Stimulated activated CD8-positive, alpha-beta memory T cell treated with anti-CD3 and anti-CD28 coated beads, Interleukin-4, amount 100 ng/mL, for 4 hours (primary cell): ENCODE measurements around the gene FAM227B.
"Not testable (repeated sequence)": the region's sequence is repeated elsewhere in the genome, so short reads cannot be mapped to it uniquely, and the experiment has no call there.

Experiments used
- DNase-seq, 2 donors: peaks; one replicate each; pipeline ENCODE4 v3.0.0-alpha.2; 2020; ENCODE audit warnings: low read depth in 2 of 2, low spot score in 1 of 2

Gene FAM227B, protein sequence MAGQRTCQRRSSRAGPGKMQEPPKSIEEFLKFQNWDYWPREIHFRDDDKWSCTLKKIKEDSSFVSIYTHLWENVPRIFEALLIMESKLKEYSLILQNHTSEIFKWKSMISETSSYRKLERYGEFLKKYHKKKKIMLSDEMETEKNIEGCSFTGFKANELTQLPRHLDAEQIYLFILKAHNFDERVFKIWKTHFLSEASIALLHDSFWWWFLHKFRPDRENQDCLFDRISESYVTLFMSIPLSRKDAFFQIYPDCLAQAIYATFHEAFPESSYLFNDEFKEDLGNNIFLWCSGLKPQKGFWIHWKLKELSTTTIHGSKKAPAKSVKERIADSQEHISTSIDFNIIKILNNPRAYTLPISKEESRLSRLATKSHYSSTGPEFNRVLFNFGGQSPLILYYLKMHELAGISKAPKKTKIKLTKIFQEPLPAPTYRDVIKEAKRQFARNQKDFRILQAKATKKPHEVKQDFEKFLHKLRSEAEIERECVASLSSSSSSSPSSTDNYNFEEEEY

DNA sequence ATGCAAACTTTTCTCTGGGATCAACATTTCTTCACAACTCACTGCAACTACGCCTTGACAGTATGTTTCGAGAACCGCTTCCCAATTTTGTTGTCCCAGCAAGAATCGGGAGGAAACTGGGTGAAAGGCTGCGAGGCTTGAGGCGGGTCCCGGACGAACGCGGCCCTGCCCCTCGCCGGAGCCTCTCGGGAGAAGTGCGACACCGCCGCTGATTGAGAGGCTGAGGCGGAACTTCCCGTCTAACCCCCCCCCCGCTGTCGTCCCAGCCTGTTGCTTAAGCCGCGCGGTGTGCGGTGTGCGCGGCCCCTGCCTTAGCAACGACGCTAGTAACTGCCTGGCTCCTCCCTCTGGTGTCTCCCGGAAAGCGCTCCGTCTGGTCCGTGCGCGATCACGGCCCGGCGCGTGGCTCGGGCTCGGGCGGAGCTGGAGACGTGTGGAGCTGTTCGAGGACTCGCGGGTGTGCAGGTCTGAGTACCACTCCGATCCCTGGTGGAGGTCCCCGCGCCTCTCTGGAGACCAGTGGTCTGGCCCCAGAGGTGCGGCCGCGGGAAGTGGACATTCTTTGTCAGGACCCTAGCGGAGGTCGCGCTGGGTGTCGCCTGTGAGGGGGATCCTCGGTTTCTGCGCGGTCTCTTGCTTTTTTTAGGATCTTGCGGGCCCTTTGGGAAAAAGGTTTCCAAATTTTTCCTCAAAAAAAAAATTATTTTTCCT, at the start of gene FAM227B, which contains the start of gene DTWD1:
Gene FAM227B, minus strand, starts transcription at position 161 of the 711 bp plus-strand sequence. CDS start 5,647 bp downstream, outside the sequence.
Gene DTWD1, plus strand, starts transcription at position 391 of the 711 bp plus-strand sequence. CDS start 4,120 bp downstream, outside the sequence.
- DNase-seq: peak; percentile 75 to 90

DNA sequence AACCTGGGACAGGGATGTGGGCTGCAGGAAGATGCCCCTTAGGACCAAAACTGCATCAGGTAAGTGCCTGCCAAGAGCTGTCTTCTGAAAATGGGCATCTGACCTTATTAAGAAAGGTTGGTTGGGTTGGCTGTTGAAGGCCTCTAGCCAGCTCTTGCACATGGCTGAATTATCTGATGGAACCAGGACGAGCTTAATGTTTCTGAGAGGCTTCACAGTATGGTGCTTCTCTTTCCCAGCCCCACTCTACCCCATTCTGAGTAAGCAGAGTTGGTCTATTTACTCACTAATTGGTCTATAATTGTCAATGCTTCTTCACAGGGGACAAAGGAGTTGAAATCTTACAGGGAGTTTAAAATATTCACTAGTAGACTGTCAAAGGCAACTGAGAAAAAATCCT, 48.7 kb upstream of the FAM227B start:
- DNase-seq: no peak

DNA sequence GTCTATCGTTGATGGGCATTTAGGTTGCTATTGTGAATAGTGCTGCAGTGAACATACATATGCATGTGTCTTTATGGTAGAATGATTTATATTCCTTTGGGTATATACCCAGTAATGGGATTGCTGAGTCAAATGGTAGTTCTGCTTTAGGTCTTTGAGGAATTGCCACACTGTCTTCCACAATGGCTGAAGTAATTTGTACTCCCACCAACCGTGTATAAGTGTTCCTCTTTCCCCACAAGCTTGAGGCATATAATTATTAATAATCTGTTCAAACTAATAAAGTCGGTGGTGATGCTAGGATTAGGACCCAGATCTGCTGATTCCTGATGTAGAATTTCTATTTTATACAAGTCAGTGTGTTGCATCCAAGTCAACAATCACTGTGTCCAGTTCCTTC, 45.9 kb upstream of the FAM227B start:
- not testable (repeated sequence) for DNase-seq

DNA sequence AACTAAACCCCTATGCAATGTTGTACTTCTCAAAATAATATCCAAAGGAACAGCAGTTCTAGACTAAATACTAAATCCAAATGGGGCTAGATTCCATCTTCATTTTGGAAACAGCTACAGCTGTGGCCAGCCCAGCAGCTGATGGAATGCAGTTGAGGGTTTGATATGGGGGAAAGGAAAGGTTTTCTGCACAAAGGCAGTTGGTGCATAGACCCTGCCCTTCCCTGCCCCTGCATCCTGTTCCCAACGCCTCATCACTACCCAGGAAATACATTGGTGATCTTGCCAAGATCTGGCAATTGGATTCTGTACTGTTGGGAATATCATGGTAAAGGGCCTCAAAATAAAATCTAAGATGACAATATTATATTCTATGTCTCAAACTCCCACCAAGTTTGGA, 44.1 kb upstream of the FAM227B start:
- DNase-seq: no peak

DNA sequence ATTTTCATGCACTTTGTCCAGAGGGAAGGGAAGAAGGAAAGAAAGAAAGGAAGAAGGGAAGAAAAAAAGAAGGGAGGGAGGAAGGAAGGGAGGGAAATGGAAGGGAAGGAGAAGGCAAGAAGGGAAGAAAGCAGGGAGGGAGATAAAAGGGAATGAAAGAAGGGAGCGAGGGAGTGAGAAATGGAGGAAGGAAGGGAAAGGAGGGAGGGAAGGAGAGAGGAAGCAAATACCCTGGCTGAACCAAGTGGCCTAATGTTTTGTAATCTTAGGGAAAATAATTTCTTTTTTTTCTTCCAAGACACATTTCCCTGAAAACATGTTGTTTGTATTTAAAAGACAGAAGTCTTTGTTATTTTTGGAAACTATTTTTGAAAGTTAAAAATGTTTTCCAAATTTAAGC, 36.1 kb upstream of the FAM227B start:
- DNase-seq: no peak

DNA sequence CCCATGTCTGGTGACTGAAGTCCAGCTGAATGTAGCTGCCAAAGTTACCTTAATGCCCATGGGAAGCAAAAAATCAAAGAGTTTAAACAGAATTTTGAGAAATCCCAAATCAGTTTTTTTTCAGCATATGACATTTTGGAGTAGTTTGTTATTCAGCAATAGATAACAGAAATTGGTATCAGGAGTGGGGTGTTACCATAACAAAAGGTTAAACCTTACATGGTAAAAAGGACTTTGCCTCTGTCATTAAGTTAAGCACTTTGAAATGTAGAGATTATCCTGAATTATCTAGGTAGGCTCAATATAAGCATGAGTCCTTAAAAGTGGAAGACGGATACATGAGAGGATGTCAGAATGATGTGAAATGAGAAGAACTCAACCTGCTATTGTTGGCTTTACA, 32.3 kb upstream of the FAM227B start:
- DNase-seq: no peak

DNA sequence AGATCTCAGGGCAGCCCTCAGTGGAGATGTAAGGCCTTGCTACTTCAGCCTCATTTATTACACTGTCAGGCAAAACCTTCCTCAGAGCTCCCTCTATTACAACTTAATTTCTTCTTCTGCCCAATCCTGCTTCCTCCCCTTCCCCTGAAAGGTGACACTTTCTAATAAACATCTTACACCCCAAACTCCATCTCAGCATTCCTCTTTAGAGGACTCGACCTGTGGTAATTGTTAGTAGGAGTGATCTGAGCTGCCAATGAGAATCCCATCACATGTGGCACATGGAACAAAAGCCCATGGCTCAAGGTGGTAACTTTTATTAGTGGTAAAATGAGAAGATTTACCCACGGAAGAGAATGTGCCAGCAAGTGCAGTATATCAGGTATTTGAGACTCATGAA, 30.1 kb upstream of the FAM227B start:
- DNase-seq: no peak

DNA sequence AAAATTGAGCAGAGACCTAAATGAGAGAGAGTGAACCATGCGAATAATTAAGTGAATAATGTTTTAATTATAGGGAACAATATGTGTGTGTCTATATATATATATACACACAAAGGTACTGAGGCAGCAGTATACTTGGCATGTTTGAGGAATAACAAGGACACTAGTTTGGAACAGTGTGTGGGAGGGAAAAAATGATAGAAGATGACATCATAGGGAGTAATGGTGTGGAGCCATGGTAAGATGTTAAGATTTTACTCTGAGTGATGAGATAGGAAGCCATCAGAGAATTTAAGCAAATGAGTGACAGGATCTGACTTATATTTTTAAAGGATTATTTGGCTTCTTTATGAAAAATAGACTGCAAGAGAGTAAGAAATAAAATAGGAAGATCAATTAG, 29.4 kb upstream of the FAM227B start:
- DNase-seq: no peak

DNA sequence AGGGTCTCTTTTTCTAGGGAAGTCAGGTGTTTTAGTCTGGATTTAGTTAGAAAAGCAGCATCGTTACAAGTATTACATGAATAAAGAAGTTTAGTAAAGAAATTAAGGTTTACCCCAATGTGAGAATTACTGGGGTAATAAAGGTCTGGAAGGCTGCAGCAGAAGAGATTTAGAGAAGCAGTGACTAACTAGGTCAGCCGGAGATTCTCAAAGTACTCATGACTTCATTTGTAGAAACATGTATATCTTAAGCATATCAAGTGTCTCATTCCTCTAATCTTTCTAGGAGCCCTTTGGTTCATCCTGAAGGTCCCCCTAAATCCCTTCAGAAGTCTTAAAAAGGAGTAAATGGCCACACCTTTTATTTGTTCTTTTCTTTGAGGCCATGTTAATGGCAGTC, 26.3 kb upstream of the FAM227B start:
- no peak for DNase-seq

DNA sequence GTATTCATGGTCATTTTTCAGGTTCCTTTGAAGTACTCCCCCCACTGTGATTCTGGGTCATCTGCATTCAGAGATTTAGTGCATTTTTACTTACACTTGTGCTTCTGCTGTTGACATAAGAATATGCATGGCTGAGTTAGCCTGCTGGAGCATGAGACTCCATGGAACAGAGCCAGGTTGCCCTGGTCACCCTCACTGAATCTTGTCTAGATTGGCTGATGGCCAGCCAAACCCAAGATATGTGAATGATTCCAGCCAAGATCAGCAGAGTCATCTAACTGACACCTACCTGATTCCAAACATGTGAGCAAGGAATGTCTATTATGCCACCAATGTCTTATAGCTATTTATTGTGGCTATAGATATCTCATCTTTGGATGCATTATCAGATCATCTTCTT, 25.3 kb upstream of the FAM227B start:
- no peak for DNase-seq

DNA sequence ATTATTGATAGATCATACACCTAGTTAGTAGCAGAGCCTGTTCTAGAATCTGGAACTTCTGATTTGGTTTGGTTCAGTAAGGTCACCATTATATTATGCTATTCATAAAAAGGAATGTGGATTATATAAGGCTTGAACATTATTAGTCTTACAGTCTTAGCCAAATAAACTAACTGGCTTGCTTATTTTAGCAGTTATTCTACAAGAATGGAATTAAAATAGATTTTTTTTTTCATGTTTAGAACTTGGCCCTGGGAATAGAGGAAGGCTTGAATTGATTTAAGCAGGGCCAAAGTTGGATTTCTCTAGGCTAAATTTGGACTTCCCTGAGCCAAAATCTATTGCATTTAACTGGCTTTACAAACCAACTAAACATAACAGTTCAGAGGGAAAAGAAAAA, 24.7 kb upstream of the FAM227B start:
- no peak for DNase-seq

DNA sequence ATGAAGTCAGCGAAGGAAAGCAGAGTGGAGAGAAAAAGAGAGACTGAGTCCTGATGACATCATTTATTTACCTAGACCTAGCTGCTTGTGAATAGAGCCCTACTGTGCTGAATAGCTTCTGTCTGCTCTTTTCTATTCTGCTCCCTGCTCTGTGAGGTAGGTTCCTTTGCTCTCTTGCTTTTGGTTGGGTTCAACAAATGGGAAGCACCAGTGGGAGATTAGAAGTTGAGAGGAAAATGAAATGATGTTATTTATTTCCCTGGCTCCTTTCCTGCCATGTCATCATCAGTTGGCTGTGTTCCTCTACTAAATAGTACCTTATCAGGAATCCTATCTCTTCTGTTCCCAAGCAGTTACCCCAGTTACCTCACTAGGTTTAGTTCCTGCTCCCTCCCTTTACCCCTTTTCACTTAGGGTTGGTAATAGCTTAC, 23.8 kb upstream of the FAM227B start:
- no peak for DNase-seq

DNA sequence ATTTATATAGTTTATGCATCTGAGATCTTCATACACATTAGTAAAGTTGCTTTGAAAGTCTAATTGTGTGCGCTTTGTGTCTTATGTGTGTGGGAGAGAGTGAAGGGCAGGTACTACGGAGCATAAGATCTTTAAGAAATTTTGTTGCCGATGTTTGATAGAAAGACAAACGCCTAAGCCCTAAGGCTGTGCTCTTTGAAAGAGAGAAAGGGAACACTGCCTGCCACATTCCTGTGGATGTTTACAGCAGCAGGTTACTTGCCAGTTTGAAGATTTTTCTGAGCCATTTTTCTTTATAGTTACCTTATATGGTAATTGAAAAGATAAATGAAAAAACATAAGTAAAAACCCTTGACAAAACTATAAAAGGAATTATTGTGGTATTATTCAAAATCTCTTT, 17.2 kb upstream of the FAM227B start:
- no peak for DNase-seq

DNA sequence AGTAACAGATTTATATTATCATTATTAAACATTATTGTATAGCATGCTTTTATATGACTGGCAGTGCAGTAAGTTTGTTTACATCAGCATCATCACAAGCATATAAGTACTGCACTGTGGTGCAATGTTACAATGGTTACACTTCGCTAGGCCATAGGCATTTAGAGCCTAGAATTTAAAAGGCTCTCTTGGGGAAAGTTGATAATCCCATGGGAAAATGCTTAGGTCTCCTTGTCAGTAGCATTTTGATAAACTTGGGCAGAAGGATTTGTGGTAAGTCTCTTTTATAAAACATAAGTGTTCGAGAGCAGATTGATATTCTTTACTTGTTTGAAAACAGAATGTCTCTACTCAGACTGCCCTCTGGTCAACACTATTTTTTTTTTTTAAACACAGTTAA, 7.8 kb upstream of the FAM227B start:
- no peak for DNase-seq

DNA sequence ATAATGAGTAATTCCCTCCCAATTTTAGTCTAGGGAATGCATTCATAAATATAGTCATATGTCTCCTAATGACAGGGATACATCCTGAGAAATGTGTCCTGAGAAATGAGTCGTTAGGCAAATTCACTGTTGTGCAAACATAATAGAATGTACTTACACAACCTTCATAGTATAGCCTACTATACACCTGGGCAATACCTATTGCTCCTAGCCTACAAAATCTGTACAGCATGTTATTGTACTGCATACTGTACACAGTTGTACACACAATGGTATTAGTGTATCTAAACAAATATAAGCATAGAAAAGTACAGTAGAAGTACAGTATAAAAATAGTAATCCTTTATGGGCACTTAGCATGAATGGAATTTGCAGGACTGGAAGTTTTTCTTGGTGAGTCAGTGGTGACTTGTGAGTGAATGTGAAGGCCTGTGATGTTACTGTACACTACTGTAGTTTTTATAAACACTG, 6.8 kb upstream of the FAM227B start:
- no peak for DNase-seq

DNA sequence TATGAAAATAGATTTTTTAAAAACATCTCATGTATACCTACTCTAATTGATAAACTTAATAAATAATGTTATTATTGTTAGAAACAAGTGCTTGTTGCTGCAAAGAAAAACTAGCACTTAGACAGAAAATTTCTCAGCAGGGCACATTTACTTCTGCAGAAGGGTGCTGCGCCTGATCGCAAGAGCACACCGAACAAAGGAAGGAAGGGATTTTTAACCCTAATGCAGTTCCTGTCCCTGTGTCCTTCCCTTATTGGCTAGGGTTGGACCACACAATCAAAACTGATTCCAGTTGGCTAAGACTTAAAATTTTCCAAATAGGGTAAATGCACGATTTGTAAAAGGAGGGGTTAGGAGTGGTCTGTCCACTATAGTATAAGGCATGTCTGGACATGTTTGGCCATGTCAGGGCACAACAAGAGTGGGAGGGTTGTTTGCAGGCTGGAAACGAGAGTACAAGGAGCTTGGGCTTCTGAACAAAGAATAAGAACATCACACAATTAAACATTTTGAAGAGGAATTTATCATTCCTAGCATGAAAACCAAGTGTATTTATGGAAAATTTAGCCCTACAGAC, 4.9 kb upstream of the FAM227B start:
- DNase-seq: no peak

DNA sequence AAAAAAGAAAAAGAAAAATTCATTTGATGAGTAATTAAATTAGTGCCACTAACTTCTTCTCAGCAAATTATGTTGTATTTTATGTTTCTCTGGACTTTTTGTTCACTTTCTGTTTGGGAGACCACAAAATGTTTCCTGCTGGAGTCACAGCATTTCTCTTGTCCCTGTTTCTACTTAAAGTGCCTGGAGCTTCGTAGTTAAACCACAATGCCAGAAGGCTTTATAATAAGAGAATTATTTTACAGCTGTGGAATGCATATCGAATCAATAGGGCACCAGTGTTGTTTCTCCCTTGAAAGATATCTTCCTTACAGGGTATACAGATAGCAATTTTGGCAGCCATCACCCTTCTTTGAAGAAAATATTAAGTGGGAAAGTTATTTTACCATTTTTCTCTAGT, 3.4 kb upstream of the FAM227B start:
- DNase-seq: no peak

DNA sequence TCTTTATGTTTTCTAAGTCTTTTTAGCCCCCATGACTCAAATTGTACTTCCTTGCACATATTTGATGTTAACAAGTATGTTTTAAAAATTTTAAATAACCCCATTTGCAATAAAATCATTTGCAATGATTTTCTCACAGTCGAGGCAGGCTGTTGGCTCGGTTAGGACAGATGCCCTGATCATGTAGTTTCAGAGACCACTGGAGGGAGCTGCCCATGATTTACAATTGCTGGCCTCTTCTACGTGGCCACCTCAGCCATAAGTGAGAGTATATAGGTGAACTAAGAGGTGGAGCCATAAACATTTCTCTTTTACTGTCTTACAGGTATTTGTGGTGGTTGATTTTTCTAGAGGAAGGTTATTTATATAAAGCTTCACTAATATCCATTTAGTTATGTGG, 1.9 kb upstream of the FAM227B start:
- DNase-seq: no peak

DNA sequence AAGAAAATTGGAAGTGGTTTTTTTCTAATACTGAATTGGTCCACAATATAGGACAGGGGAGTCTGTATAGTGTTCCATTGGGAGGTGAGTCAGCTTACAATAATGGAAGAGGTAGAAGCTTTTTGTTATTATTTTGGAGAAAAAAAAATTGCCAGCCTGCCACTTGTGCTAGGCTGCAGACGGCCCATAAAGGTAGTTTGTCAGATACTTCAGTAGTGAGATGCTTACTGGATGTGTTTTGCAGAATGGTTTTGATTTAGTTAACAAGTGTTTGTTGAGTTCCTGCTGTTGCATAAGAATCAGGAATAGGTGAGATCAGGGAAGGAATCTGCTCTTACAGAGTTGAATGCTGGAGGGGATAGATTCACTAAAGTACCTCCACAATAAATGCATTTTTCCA, 1.3 kb upstream of the FAM227B start:
- DNase-seq: no peak

DNA sequence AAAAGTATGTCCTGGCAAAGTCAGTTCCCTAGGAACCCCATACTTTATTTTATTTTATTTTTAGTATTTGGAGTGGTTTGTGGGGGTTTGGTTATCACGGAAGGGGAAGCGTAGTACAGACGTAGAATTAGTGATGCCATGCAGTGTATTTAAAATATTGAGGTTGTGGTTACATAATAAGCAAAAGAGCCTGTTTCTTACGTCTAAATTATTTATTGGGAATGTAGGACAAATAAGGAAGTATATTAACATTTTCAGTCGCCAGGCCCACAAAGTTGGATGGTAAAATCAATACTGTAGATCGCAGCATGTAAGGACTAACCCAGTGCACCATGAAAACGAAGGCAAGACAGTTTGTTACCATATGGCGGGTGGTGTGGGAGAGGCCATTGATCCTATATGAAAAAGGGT, 788 bp upstream of the FAM227B start:
- no peak for DNase-seq

DNA sequence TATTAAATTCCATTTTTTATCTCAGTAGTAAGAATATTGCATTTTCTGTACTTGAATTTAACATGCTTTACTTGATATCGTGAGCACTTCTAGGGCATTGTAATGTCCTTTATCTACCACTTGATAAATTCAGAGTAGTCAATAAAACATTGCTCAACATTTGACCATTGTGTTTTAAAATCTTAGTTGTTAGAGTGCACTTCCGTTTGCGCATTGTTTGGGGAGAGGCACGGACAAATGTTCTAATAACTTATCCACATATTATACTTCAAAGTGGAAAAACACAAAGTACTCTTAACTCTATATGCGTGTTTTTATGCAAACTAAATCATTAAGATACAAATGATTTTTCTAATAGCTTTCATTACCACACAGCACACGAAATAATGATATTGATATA, 419 bp downstream of the FAM227B start:
- no peak for DNase-seq

DNA sequence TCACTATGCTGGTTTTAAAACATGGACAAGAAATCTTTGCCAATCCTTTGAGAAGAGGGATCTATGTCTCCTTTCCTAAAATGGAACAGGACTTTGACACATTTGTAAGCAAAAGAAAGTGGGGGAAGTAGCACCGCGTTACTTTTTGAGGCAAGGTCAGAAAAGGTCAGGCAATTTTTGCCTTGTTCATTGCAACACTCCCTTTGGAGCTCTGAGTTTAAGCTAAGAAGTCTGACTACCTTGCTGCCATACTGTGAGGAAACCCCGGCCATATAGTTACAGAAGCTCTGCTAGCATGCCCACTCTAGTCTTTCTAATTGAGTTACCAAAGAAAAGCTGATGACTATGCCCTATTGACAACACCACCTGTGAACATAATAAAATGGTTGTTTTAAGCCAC, 1.4 kb downstream of the FAM227B start:
- no peak for DNase-seq
